ENCODE measurements around the gene MAT2A. TPM values are rescaled to one million over a fixed set of nuclear protein-coding genes. Genes with fewer than 3 reads are reported as not detected.

The MAT2A gene
- polyA plus RNA-seq, 1 donor (not counting 4 experiments of a cell fraction or from before 2014, with no cell fraction given), result 353 TPM

GRCh38 chr2:85541262-85541661, 2.3 kb downstream of the MAT2A start:
- Histone ChIP-seq H3K4me1 (ENCODE audit: control insufficient read depth, extremely low read depth, insufficient read depth, low read length) (peaks cover 58% of the 10 kb centered on the region), H4K20me1 (ENCODE audit: control insufficient read depth, extremely low read depth, insufficient read depth, low read length) (peaks cover 43% of the 10 kb centered on the region), H3K36me3 (ENCODE audit: control insufficient read depth in 2 of 2, extremely low read depth in 1 of 2, insufficient read depth in 2 of 2, low read length in 2 of 2) (peaks cover 13 to 51% of the 10 kb centered on the region in 2 experiments), H2AFZ (ENCODE audit: control insufficient read depth, low read length) (no peak overlapping the region), H3K9me3 (ENCODE audit: control insufficient read depth, low read depth, low read length) (no peaks in the 10 kb centered on the region), H3K9me1 (ENCODE audit: control insufficient read depth, extremely low read depth, insufficient read depth, low read length) (peaks cover 2% of the 10 kb centered on the region), H3K27ac (ENCODE audit: control insufficient read depth, insufficient read depth, low read length) (peak overlapping the region; percentile 22), H3K9ac (ENCODE audit: control insufficient read depth, extremely low read depth, insufficient read depth, low read length) (peak overlapping the region; percentile 100), H3K79me2 (ENCODE audit: control insufficient read depth, insufficient read depth, low read length) (peaks cover 55% of the 10 kb centered on the region), H3K27me3 (ENCODE audit: control insufficient read depth, extremely low read depth, insufficient read depth, low read length) (no peaks in the 10 kb centered on the region), H3K4me2 (ENCODE audit: control insufficient read depth, extremely low read depth, insufficient read depth, low read depth, low read length) (peak overlapping the region; percentile 92), H3K4me3 (ENCODE audit: control insufficient read depth in 2 of 3, extremely low read depth in 1 of 3, insufficient read depth in 2 of 3, low read depth in 1 of 3, low read length in 3 of 3) (peak overlapping the region; percentile 75 to 97 (median 86))
- FAIRE-seq, result no peak
- TF ChIP-seq EZH2 (IDR thresholded peaks at IDR 0.05; ENCODE audit: low read length), result no peak
- TF ChIP-seq, protein P1, sequence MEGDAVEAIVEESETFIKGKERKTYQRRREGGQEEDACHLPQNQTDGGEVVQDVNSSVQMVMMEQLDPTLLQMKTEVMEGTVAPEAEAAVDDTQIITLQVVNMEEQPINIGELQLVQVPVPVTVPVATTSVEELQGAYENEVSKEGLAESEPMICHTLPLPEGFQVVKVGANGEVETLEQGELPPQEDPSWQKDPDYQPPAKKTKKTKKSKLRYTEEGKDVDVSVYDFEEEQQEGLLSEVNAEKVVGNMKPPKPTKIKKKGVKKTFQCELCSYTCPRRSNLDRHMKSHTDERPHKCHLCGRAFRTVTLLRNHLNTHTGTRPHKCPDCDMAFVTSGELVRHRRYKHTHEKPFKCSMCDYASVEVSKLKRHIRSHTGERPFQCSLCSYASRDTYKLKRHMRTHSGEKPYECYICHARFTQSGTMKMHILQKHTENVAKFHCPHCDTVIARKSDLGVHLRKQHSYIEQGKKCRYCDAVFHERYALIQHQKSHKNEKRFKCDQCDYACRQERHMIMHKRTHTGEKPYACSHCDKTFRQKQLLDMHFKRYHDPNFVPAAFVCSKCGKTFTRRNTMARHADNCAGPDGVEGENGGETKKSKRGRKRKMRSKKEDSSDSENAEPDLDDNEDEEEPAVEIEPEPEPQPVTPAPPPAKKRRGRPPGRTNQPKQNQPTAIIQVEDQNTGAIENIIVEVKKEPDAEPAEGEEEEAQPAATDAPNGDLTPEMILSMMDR (optimal IDR thresholded peaks at IDR 0.05 in 1 of 3, IDR thresholded peaks at IDR 0.05 in 1 of 3, conservative IDR thresholded peaks at IDR 0.05 in 1 of 3; ENCODE audit: extremely low read depth in 1 of 3, insufficient read depth in 2 of 3, low read length in 3 of 3), result no peak
- dilution Hi-C loops (cut with MboI; ENCODE audit: extremely low pct_ligation_motif_present, low sequenced_read_pairs), result no loop called here
- no peak for DNase-seq (ENCODE audit: low read depth, low spot score)

DNA sequence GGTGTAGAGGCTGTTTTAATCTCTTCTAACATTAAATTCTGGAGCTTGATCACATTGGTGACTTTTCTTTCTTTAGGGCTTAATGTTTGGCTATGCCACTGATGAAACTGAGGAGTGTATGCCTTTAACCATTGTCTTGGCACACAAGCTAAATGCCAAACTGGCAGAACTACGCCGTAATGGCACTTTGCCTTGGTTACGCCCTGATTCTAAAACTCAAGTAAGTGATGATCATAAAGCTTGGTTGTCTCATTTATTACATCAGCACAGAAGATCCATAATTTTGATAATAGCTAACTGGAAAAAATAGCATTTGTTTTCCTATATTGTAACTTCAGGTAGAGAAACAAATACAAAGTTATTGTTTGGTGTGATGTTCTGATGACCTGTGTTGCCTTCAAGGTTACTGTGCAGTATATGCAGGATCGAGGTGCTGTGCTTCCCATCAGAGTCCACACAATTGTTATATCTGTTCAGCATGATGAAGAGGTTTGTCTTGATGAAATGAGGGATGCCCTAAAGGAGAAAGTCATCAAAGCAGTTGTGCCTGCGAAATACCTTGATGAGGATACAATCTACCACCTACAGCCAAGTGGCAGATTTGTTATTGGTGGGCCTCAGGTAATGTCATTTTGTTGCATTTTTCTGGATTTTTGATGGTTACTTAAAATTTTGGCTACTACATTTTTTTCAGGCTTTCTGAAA, 2.9 kb downstream of the MAT2A start:
- Histone ChIP-seq H3K79me2 (ENCODE audit: control insufficient read depth, insufficient read depth, low read length) (peaks cover 55% of the 10 kb centered on the region), H3K27me3 (ENCODE audit: control insufficient read depth, extremely low read depth, insufficient read depth, low read length) (no peaks in the 10 kb centered on the region), H3K9me1 (ENCODE audit: control insufficient read depth, extremely low read depth, insufficient read depth, low read length) (peaks cover 2% of the 10 kb centered on the region), H3K4me3 (ENCODE audit: control insufficient read depth in 2 of 3, extremely low read depth in 1 of 3, insufficient read depth in 2 of 3, low read depth in 1 of 3, low read length in 3 of 3) (peak overlapping the region; percentile 75 to 97 (median 86)), H4K20me1 (ENCODE audit: control insufficient read depth, extremely low read depth, insufficient read depth, low read length) (peaks cover 46% of the 10 kb centered on the region), H2AFZ (ENCODE audit: control insufficient read depth, low read length) (no peak overlapping the region), H3K9me3 (ENCODE audit: control insufficient read depth, low read depth, low read length) (no peaks in the 10 kb centered on the region), H3K36me3 (ENCODE audit: control insufficient read depth in 2 of 2, extremely low read depth in 1 of 2, insufficient read depth in 2 of 2, low read length in 2 of 2) (peaks cover 13 to 51% of the 10 kb centered on the region in 2 experiments), H3K4me1 (ENCODE audit: control insufficient read depth, extremely low read depth, insufficient read depth, low read length) (peaks cover 57% of the 10 kb centered on the region), H3K9ac (ENCODE audit: control insufficient read depth, extremely low read depth, insufficient read depth, low read length) (peak overlapping the region; percentile 100), H3K4me2 (ENCODE audit: control insufficient read depth, extremely low read depth, insufficient read depth, low read depth, low read length) (peak overlapping the region; percentile 92), H3K27ac (ENCODE audit: control insufficient read depth, insufficient read depth, low read length) (peak overlapping the region; percentile 22)
- dilution Hi-C loops (cut with MboI; ENCODE audit: extremely low pct_ligation_motif_present, low sequenced_read_pairs), result no loop called here
- FAIRE-seq, result no peak
- DNase-seq (ENCODE audit: low read depth, low spot score), result no peak
- TF ChIP-seq, protein P1 (optimal IDR thresholded peaks at IDR 0.05 in 1 of 3, IDR thresholded peaks at IDR 0.05 in 1 of 3, conservative IDR thresholded peaks at IDR 0.05 in 1 of 3; ENCODE audit: extremely low read depth in 1 of 3, insufficient read depth in 2 of 3, low read length in 3 of 3), result no peak
- TF ChIP-seq EZH2 (IDR thresholded peaks at IDR 0.05; ENCODE audit: low read length), result no peak
